Activated CD4-positive, alpha-beta memory T cell treated with anti-CD3 and anti-CD28 coated beads, Interleukin-2, amount 10 ng/mL, durations not matched to agents 7 days and 5 days (primary cell): ENCODE measurements around the gene MAN1A1. TPM values are rescaled to one million over a fixed set of nuclear protein-coding genes. Genes with fewer than 3 reads are reported as not detected.

Experiments used
- CTCF ChIA-PET: fragments of 350-600 bp; sonication (Branson Sonifier 250); formaldehyde crosslinking; loops from one replicate; lab custom pipeline; 2021; ENCODE audit warnings: antibody characterized with exemption, inconsistent platforms; lab: Charles Lee
- POLR2A ChIA-PET: fragments of 350-600 bp; sonication (Branson Sonifier 250); formaldehyde crosslinking; loops from one replicate; lab custom pipeline; 2021; ENCODE audit warnings: antibody characterized with exemption; lab: Charles Lee
- DNase-seq: peaks from one replicate; pipeline ENCODE4 v3.0.0-alpha.2; 2020
- H3K27ac Mint-ChIP-seq: one replicate; pipeline ENCODE4 v1.8.0; 2021; ENCODE audit warnings: mild to moderate bottlenecking, mixed read lengths
- H3K27me3 Mint-ChIP-seq: one replicate; pipeline ENCODE4 v1.8.0; 2021; ENCODE audit warnings: mixed read lengths
- H3K36me3 Mint-ChIP-seq: one replicate; pipeline ENCODE4 v1.8.0; 2021; ENCODE audit warnings: low read depth, mixed read lengths
- H3K4me1 Mint-ChIP-seq: one replicate; pipeline ENCODE4 v1.8.0; 2021; ENCODE audit warnings: mixed read lengths
- H3K4me3 Mint-ChIP-seq: one replicate; pipeline ENCODE4 v1.8.0; 2021; ENCODE audit warnings: mild to moderate bottlenecking, mixed read lengths
- H3K9me3 Mint-ChIP-seq: one replicate; pipeline ENCODE4 v1.8.0; 2021; ENCODE audit warnings: mixed read lengths
- total RNA-seq, 2 experiments: library from RNA; stranded (reverse); gene quantifications; one replicate each; pipeline ENCODE4 v1.2.3, GENCODE V29; 2021

Gene MAN1A1
- total RNA-seq, 2 experiments from 2014 or later, result 21.6 to 22.0 TPM

DNA sequence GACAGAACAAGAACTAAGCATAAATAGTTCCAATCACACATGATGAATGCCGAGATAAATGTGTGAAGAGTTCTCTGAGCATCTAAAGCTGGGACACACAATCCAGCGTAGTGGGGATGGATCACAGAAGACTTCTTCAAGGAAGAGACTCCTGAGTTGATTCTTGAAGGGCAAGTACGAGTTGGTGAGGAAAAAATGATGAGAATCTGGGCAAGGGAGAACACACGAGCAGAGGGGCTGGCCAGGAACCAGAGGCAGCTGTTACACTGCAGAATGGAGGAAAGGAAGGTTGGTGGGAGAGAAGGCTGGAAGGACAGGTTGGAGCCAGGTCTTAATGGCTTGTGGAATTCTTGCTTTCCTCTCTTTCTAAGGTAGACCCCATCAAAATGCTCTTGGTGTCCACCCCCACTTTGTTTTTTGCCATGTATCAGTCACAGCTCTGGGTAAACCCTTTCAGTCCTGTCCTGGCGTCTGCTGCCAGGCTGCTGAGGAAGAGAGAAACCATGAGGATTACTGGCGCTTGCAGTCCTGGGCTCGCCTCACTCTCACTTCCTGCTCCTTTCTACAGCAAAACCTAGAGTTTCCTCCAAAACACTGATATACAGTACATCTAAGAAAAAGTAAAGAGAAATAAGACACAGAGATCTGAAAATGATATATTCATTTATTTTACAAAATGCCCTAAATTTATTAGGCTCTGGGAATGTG, 143.5 kb downstream of the MAN1A1 start:
- CTCF ChIA-PET, result no interaction called here
- H3K4me3 Mint-ChIP-seq, result no peak overlapping the region
- POLR2A ChIA-PET, result no interaction called here

DNA sequence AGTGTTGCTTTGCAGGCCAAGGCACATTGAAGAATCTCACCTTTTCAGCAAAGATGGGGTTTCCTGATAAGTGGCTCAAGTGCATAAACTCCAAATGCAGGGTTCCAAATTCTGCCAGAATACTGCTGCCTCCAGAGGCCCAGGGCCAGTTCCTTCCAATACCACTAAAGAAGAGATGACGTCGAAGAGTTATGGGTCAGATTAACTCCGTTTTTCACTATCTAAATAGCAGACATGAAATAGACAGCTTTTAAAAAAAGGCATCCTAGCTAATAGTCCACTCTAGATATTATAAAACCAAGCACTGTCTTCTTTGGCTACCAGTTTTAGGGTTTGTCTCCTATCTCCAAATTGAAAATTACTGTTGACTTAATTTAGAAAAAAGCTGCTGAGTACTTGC, 144.8 kb downstream of the MAN1A1 start:
- DNase-seq, result no peak
- H3K27me3 Mint-ChIP-seq, result no peaks in the 10 kb centered on the region
- ChIA-PET POLR2A (no interaction called here), CTCF (no interaction called here)
- H3K9me3 Mint-ChIP-seq, result no peaks in the 10 kb centered on the region
- no peak overlapping the region for H3K4me3 Mint-ChIP-seq
- peaks cover 17% of the 10 kb centered on the region for H3K4me1 Mint-ChIP-seq
- H3K27ac Mint-ChIP-seq, result no peak overlapping the region
- peaks cover 29% of the 10 kb centered on the region for H3K36me3 Mint-ChIP-seq

More for the DNA sequence above, 143.5 kb downstream of the MAN1A1 start:
- Mint-ChIP-seq H3K27me3 (no peaks in the 10 kb centered on the region), H3K9me3 (no peaks in the 10 kb centered on the region), H3K4me1 (peaks cover 17% of the 10 kb centered on the region), H3K36me3 (peaks cover 26% of the 10 kb centered on the region), H3K27ac (no peak overlapping the region)
- no peak for DNase-seq

DNA sequence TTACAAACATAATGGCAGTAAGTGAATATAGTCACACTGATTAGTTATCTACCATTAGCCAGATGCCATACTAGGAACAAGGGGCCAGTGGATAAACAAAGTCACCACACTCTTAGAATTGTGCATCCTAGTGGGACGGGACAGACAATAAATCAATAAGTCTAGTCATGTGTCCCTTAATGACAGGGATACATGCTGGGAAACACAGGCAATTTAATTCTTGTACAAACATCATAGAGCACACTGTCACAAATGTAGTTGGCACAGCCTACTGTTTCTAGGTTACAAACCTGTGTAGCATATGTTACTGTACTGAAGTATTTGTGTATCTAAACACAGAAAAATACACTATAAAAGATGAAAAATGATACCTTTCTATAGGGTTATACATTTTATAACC, 148.1 kb downstream of the MAN1A1 start:
- peaks cover 38% of the 10 kb centered on the region for H3K36me3 Mint-ChIP-seq
- POLR2A ChIA-PET, result no interaction called here
- H3K9me3 Mint-ChIP-seq, result no peaks in the 10 kb centered on the region
- H3K27ac Mint-ChIP-seq, result no peak overlapping the region
- no peak overlapping the region for H3K4me3 Mint-ChIP-seq
- no peaks in the 10 kb centered on the region for H3K27me3 Mint-ChIP-seq
- CTCF ChIA-PET, result interaction anchor here (1.2 kb wide), 1 partner anchor 72 kb away, joined by 4 read pairs; no protein-coding TSS in a partner anchor
- no peak for DNase-seq
- H3K4me1 Mint-ChIP-seq, result peaks cover 8% of the 10 kb centered on the region

DNA sequence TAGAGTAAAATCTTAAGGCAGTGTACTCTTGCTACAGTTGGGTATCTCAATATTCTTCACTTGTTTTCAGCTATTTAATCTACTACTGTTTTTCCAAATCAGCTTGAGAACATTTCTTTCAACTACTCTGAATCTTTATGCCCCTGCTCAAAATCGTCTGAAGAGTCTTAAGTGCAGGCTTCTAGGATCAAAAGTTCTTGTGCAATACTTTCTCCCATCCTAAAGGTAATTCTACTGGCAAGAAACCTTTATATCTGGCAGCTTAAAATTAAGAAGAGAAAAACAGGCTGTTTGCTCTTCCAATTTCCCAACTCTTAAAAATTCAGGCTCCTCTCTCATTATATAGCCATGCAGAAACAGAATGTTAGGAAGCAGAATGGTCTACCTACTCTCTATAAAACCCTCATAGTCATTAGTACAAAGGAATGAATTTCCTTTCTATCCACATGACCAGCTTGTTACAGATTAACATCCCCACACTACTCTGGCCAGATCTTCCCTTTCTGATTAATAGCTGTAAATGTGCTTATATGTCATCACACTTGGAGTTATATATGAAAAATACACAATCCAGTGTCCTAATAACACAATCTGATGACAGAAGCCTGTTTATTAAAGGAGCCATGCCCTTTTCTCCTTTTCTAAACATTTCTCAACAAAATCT, 148.9 kb downstream of the MAN1A1 start:
- DNase-seq, result no peak
- Mint-ChIP-seq H3K36me3 (peaks cover 33% of the 10 kb centered on the region), H3K9me3 (no peaks in the 10 kb centered on the region), H3K27ac (no peak overlapping the region), H3K4me3 (no peak overlapping the region), H3K4me1 (no peaks in the 10 kb centered on the region), H3K27me3 (no peaks in the 10 kb centered on the region)
- POLR2A ChIA-PET, result interaction anchor here (0.5 kb wide), 1 partner anchor 364 kb away, joined by 3 read pairs; no protein-coding TSS in a partner anchor
- CTCF ChIA-PET, result interaction anchor here (1.2 kb wide), 1 partner anchor 71 kb away, joined by 4 read pairs; no protein-coding TSS in a partner anchor

DNA sequence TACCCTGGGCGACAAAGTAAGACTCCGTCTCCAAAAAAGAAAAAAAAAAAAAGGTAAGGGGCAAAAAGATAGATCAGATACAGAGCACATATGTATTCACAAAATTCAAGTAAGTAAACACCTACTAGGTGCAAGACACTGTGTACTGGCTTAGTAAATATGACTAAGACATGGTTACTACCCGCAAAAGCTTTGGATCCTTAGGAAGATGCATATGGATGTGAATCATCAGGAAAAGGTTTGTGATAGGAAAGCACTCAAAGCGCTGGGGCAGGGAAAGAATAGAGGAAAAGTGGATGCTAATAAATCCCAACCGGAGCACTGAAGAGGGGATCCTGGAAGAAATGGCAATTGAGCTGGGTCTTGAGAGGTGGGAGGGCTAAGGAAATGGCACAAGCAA, 152.3 kb downstream of the MAN1A1 start:
- CTCF ChIA-PET, result no interaction called here

DNA sequence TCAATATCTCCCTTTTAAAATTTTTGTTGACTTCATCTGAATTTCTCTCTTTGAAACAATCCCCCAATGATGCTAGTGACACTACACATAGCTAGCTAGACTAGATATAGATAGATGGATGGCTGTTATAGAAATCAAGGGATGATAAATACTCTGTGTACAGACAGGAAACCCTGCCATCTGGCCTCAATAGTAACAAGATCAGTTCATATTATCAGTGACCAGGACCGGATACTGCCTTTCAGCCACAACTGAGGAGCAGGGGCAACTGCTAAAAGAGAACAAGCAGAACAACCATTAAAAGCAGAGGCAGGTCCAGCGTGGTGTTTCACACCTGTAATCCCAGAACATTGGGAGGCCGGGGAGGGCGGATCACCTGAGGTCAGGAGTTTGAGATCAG, 152.8 kb downstream of the MAN1A1 start:
- H3K9me3 Mint-ChIP-seq, result no peaks in the 10 kb centered on the region
- no peak overlapping the region for H3K27ac Mint-ChIP-seq
- no peak for DNase-seq
- H3K4me1 Mint-ChIP-seq, result no peaks in the 10 kb centered on the region
- no peaks in the 10 kb centered on the region for H3K27me3 Mint-ChIP-seq
- ChIA-PET CTCF (no interaction called here), POLR2A (no interaction called here)
- H3K36me3 Mint-ChIP-seq, result peaks cover 25% of the 10 kb centered on the region
- H3K4me3 Mint-ChIP-seq, result no peak overlapping the region

More for the DNA sequence above, 152.3 kb downstream of the MAN1A1 start:
- POLR2A ChIA-PET, result no interaction called here
- no peaks in the 10 kb centered on the region for H3K4me1 Mint-ChIP-seq
- H3K27ac Mint-ChIP-seq, result no peak overlapping the region
- no peak overlapping the region for H3K4me3 Mint-ChIP-seq
- H3K36me3 Mint-ChIP-seq, result peaks cover 25% of the 10 kb centered on the region
- H3K9me3 Mint-ChIP-seq, result no peaks in the 10 kb centered on the region
- no peaks in the 10 kb centered on the region for H3K27me3 Mint-ChIP-seq
- DNase-seq, result no peak

DNA sequence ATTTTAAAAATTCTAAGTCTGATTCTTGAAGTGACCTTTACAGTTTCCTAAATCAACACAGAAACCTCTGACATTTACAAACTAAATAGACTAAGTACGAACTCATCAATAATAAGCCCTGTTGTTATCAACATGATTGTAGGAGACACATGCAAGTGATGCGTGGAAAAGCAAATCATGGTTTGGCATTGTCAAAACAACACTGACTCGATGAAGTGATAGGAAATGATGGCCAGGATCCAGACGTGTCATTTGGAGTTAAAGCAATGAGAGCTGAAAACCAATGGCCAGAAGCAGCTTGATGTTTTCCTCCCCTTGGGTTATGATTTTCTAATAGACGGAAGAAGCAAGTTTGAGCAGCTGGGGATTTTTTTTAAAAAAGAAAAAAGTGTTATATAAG, 153.7 kb downstream of the MAN1A1 start:
- no peak overlapping the region for H3K4me3 Mint-ChIP-seq
- peaks cover 21% of the 10 kb centered on the region for H3K36me3 Mint-ChIP-seq
- CTCF ChIA-PET, result interaction anchor here (0.7 kb wide), 1 partner anchor 67 kb away, joined by 4 read pairs; no protein-coding TSS in a partner anchor
- DNase-seq, result no peak
- no peaks in the 10 kb centered on the region for H3K4me1 Mint-ChIP-seq
- no peaks in the 10 kb centered on the region for H3K9me3 Mint-ChIP-seq
- no peaks in the 10 kb centered on the region for H3K27me3 Mint-ChIP-seq
- no peak overlapping the region for H3K27ac Mint-ChIP-seq
- POLR2A ChIA-PET, result no interaction called here

DNA sequence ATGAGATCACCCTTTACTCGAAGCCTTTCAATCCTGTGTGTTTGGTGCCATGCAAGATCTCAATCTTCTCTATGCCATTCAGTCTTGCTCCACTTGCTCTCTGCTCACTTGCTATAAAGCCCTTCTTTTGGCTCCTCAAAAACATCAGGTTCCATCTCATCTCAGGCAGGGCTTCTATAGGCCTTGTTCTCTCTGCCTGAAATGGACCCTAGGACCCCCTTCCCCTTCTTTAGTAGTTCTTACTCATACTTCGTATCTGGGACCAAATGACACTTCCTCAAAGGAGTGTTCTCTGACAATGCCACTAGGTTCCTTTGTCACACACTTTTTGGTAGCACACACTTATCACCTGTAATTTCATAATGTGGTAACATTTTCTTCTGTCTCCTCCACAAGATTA, 154.4 kb downstream of the MAN1A1 start:
- ChIA-PET POLR2A (no interaction called here), CTCF (no interaction called here)
- Mint-ChIP-seq H3K4me3 (no peak overlapping the region), H3K9me3 (no peaks in the 10 kb centered on the region), H3K27me3 (no peaks in the 10 kb centered on the region), H3K27ac (no peak overlapping the region), H3K4me1 (no peaks in the 10 kb centered on the region), H3K36me3 (peaks cover 16% of the 10 kb centered on the region)
- DNase-seq, result no peak

DNA sequence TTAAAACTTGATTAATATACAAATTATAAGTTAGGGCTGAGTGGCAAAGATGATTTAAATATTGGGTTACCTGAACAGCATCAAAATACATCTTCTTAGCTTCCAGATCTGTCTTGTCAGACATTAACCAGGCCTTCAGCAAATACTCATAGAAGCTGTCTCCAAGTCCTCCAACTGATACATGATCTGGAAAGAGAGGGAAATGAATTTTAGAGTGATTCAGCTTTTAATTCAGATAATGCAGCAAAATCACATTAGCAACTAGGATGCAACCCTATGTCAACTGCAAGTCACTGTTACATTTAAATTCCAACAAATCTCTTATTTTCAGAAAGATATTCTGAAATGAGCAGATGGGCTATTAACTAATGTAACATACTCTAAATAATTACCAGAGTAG, 155.9 kb downstream of the MAN1A1 start:
- no peak overlapping the region for H3K27ac Mint-ChIP-seq
- peaks cover 21% of the 10 kb centered on the region for H3K36me3 Mint-ChIP-seq
- ChIA-PET POLR2A (interaction anchor here (1.6 kb wide), 1 partner anchor 46 kb away, joined by 4 read pairs; no protein-coding TSS in a partner anchor), CTCF (no interaction called here)
- H3K9me3 Mint-ChIP-seq, result no peaks in the 10 kb centered on the region
- no peaks in the 10 kb centered on the region for H3K4me1 Mint-ChIP-seq
- no peaks in the 10 kb centered on the region for H3K27me3 Mint-ChIP-seq
- no peak overlapping the region for H3K4me3 Mint-ChIP-seq
- no peak for DNase-seq

DNA sequence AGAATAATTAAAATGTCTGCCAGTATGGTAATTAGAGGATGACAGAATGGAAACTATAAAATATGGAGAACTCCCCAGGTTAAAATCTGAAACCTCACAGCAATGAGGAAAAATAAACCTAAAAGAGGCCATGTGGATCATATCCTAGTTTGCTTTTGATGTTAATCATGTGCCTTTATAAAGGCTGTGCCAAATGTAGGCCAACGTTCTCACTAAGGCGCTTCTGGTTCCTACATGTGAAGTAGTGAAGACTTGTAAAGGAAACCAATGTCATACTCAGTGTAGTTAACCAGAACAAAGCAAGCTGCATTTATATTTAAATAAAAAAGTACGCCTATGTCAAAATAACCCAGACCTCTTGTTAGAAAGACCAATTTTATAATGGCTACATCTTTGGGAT, 157.4 kb downstream of the MAN1A1 start:
- POLR2A ChIA-PET, result no interaction called here
- Mint-ChIP-seq H3K9me3 (no peaks in the 10 kb centered on the region), H3K4me1 (no peaks in the 10 kb centered on the region), H3K27me3 (no peaks in the 10 kb centered on the region), H3K4me3 (no peak overlapping the region), H3K27ac (no peak overlapping the region), H3K36me3 (peaks cover 25% of the 10 kb centered on the region)
- CTCF ChIA-PET, result interaction anchor here (0.6 kb wide), 1 partner anchor 71 kb away, joined by 4 read pairs; no protein-coding TSS in a partner anchor
- DNase-seq, result no peak

DNA sequence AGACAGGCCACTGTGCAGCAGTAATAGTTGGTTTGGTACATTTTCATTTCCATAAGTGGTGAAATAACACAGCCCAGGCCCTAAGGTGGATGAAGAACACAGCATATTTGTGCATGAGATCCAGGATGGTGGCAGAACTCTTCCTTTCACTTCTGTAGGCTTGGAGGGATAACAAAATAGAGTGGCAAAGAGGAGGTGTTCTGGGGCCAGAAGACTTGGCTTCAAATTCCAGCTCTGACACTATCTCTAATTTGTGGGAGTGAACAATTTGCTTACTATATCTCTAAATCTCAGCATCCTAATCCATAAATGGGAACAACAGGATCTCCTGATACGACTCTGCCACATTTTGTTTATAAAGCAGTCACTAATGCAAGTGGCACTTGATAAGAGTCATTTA, 159.4 kb downstream of the MAN1A1 start:
- Mint-ChIP-seq H3K27me3 (no peaks in the 10 kb centered on the region), H3K4me1 (no peaks in the 10 kb centered on the region), H3K27ac (no peak overlapping the region), H3K4me3 (no peak overlapping the region), H3K9me3 (no peaks in the 10 kb centered on the region), H3K36me3 (peaks cover 25% of the 10 kb centered on the region)
- no peak for DNase-seq
- ChIA-PET CTCF (no interaction called here), POLR2A (no interaction called here)

DNA sequence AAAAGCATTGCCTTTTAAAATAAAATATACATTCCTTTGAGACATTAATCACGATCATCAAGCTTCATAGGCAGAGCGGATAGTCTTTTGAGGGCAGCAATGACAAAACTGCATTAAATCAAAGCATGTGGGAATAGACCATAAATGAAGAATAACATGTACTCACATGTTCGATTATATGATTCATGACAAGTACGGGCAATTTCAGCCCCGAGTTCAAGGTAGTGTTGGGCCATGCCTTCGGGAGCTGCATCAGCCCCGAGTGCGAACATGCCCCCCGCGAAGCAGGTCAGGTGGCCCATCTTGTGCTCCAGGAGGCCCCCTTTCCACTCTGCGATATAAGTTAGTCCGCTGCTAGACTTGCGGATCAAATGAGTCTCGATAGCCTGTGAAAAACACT, 160.1 kb downstream of the MAN1A1 start:
- POLR2A ChIA-PET, result no interaction called here
- H3K9me3 Mint-ChIP-seq, result no peaks in the 10 kb centered on the region
- DNase-seq, result no peak
- CTCF ChIA-PET, result no interaction called here
- H3K27me3 Mint-ChIP-seq, result no peaks in the 10 kb centered on the region
- H3K4me3 Mint-ChIP-seq, result no peak overlapping the region
- H3K4me1 Mint-ChIP-seq, result no peaks in the 10 kb centered on the region
- no peak overlapping the region for H3K27ac Mint-ChIP-seq
- peaks cover 26% of the 10 kb centered on the region for H3K36me3 Mint-ChIP-seq

DNA sequence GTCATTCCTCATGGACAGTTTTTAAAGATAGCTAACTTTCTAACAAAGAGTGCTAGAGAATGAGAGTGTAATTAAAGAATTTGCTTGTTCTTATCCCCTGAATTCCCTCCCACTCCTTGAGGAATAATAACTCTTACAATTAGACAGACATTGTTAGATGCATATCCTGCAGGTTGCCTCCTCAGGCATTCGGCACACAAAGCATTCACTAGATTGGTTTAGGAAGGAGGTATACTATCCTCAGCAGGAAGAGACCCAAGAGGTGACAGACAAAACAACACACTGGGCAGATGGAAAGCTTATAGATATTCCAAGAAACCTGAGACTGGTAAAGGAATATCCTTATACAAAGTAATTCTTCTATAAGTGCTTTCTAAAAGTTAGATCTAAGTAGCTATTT, 162.0 kb downstream of the MAN1A1 start:
- DNase-seq, result no peak
- Mint-ChIP-seq H3K4me1 (peaks cover 3% of the 10 kb centered on the region), H3K36me3 (peaks cover 30% of the 10 kb centered on the region), H3K27ac (no peak overlapping the region), H3K27me3 (no peaks in the 10 kb centered on the region), H3K9me3 (no peaks in the 10 kb centered on the region), H3K4me3 (no peak overlapping the region)
- POLR2A ChIA-PET, result no interaction called here
- CTCF ChIA-PET, result no interaction called here
